ENCODE results near the gene CAP1.
"Not testable (repeated sequence)": the region's sequence is repeated elsewhere in the genome, so short reads cannot be mapped to it uniquely, and the experiment has no call there.

Gene CAP1

GRCh38 chr1:40030528-40031135 is 9.9 kb upstream of the CAP1 start:
- FAIRE-seq (peak; percentile 10), DNase-seq (ENCODE audit: low spot score) (peak; percentile 46)

- DNase-seq (ENCODE audit: low spot score) (peak; percentile 19), FAIRE-seq (peak; percentile 73)
These were observed 8.2 kb upstream of the CAP1 start for GRCh38 chr1:40032240-40032891.

GRCh38 chr1:40034869-40035268 is 5.7 kb upstream of the CAP1 start:
- DNase-seq (ENCODE audit: low spot score): no peak
- no peak for FAIRE-seq

GRCh38 chr1:40036574-40036973 is 4.0 kb upstream of the CAP1 start:
- no peak for DNase-seq (ENCODE audit: low spot score)
- no peak for FAIRE-seq

GRCh38 chr1:40037254-40037653 is 3.3 kb upstream of the CAP1 start:
- FAIRE-seq; DNase-seq (ENCODE audit: low spot score): not testable (repeated sequence)

- DNase-seq (ENCODE audit: low spot score) (no peak), FAIRE-seq (no peak)
These were observed 1.8 kb upstream of the CAP1 start for GRCh38 chr1:40038697-40039096.

- no peak for FAIRE-seq
- DNase-seq (ENCODE audit: low spot score): peak; percentile 49
These were observed 1.2 kb upstream of the CAP1 start for GRCh38 chr1:40039245-40039756.

- no peak for FAIRE-seq
- peak; percentile 84 for DNase-seq (ENCODE audit: low spot score)
These were observed 595 bp upstream of the CAP1 start for GRCh38 chr1:40039757-40040510.

GRCh38 chr1:40041466-40041838 is 923 bp downstream of the CAP1 start:
- DNase-seq (ENCODE audit: low spot score): no peak

GRCh38 chr1:40042341-40042740 is 1.8 kb downstream of the CAP1 start:
- FAIRE-seq: no peak

More at GRCh38 chr1:40041466-40041838, 923 bp downstream of the CAP1 start:
- FAIRE-seq: no peak

GRCh38 chr1:40044110-40044509 is 3.6 kb downstream of the CAP1 start:
- DNase-seq (ENCODE audit: low spot score): no peak
- FAIRE-seq: no peak

More at GRCh38 chr1:40042341-40042740, 1.8 kb downstream of the CAP1 start:
- DNase-seq (ENCODE audit: low spot score): peak; percentile 74

- DNase-seq (ENCODE audit: low spot score): no peak
- no peak for FAIRE-seq
These were observed 4.7 kb downstream of the CAP1 start for GRCh38 chr1:40045182-40045581.

GRCh38 chr1:40045766-40046165 is 5.2 kb downstream of the CAP1 start:
- DNase-seq (ENCODE audit: low spot score): no peak
- FAIRE-seq: no peak

- FAIRE-seq: no peak
These were observed 6.7 kb downstream of the CAP1 start for GRCh38 chr1:40047276-40047675.

GRCh38 chr1:40047769-40048168 is 7.2 kb downstream of the CAP1 start:
- FAIRE-seq: no peak
- DNase-seq (ENCODE audit: low spot score): no peak

More at GRCh38 chr1:40047276-40047675, 6.7 kb downstream of the CAP1 start:
- no peak for DNase-seq (ENCODE audit: low spot score)

GRCh38 chr1:40049725-40050124 is 9.2 kb downstream of the CAP1 start:
- DNase-seq (ENCODE audit: low spot score) (no peak), FAIRE-seq (no peak)

- DNase-seq (ENCODE audit: low spot score) (no peak), FAIRE-seq (no peak)
These were observed 10.3 kb downstream of the CAP1 start for GRCh38 chr1:40050863-40051262.

- DNase-seq (ENCODE audit: low spot score) (no peak), FAIRE-seq (no peak)
These were observed 12.8 kb downstream of the CAP1 start for GRCh38 chr1:40053138-40053887.

GRCh38 chr1:40056519-40057309 is 16.2 kb downstream of the CAP1 start:
- DNase-seq (ENCODE audit: low spot score): no peak
- no peak for FAIRE-seq

- FAIRE-seq (no peak), DNase-seq (ENCODE audit: low spot score) (no peak)
These were observed 16.9 kb downstream of the CAP1 start for GRCh38 chr1:40057310-40058030.
